ENCODE data around the gene PRR35. TPM values are rescaled to one million over a fixed set of nuclear protein-coding genes. Genes with fewer than 3 reads are reported as not detected.

Gene PRR35
- total and polyA plus RNA-seq, 7 donors: not detected

- Histone ChIP-seq H3K9me3 (no peaks in the 10 kb centered on the region), H3K36me3 (ENCODE audit: insufficient read depth in 1 of 2, low read depth in 1 of 2) (peaks cover 0 to 4% of the 10 kb centered on the region in 2 donors), H3K4me1 (peaks cover 68% of the 10 kb centered on the region), H3K4me3 (peak overlapping the region; percentile 96), H3K27ac (peak overlapping the region; percentile 95), H3K27me3 (ENCODE audit: insufficient read depth in 3 of 3, low read length in 2 of 3) (no peaks in the 10 kb centered on the region)
- peak; percentile 4 for TF ChIP-seq CTCF (IDR thresholded peaks at IDR 0.05)
- intact Hi-C loops (cut with DNase I): loop anchor here (5.0 kb wide), 2 partner anchors 37 to 42 kb away; partner anchors contain the start of gene WFIKKN1 (in 1 of the 2)
- ATAC-seq: no peak
- 0 to 1% (median 1%) methylated on average over 45 to 71 of the region's 71 CpGs for whole genome bisulfite sequencing, 3 donors
- peak; percentile 44 to 75 for DNase-seq
Observed at GRCh38 chr16:590188-590814, 30.1 kb downstream of the PRR35 start.

GRCh38 chr16:590815-591200 is 30.6 kb downstream of the PRR35 start:
- Histone ChIP-seq H3K9me3 (no peaks in the 10 kb centered on the region), H3K27ac (peak overlapping the region; percentile 95), H3K27me3 (ENCODE audit: insufficient read depth in 3 of 3, low read length in 2 of 3) (no peaks in the 10 kb centered on the region), H3K36me3 (ENCODE audit: insufficient read depth in 1 of 2, low read depth in 1 of 2) (peaks cover 0 to 4% of the 10 kb centered on the region in 2 donors), H3K4me1 (peaks cover 68% of the 10 kb centered on the region), H3K4me3 (peak overlapping the region; percentile 96)
- ATAC-seq (no peak), DNase-seq (no peak)
- 30 to 37% (median 32%) methylated on average over 10 of the region's 10 CpGs for WGBS, 3 donors
- intact Hi-C loops (cut with DNase I): loop anchor here (5.0 kb wide), 2 partner anchors 36 to 41 kb away; partner anchors contain the start of gene WFIKKN1 (in 1 of the 2)
- TF ChIP-seq CTCF (IDR thresholded peaks at IDR 0.05): no peak

- Histone ChIP-seq H3K9me3 (no peaks in the 10 kb centered on the region), H3K36me3 (ENCODE audit: insufficient read depth in 1 of 2, low read depth in 1 of 2) (peaks cover 0 to 4% of the 10 kb centered on the region in 2 donors), H3K27me3 (ENCODE audit: insufficient read depth in 3 of 3, low read length in 2 of 3) (no peaks in the 10 kb centered on the region), H3K4me1 (peaks cover 70% of the 10 kb centered on the region), H3K4me3 (peak overlapping the region; percentile 96), H3K27ac (peak overlapping the region; percentile 95)
- DNase-seq (no peak), ATAC-seq (no peak)
- intact Hi-C loops (cut with DNase I): loop anchor here (5.0 kb wide), 2 partner anchors 36 to 41 kb away; partner anchors contain the start of gene WFIKKN1 (in 1 of the 2)
- WGBS, 3 donors: 70 to 92% (median 77%) methylated on average over 8 of the region's 8 CpGs
- TF ChIP-seq CTCF (IDR thresholded peaks at IDR 0.05): no peak
Observed at GRCh38 chr16:591231-591630, 31.0 kb downstream of the PRR35 start.

- peaks cover 0 to 4% of the 10 kb centered on the region in 2 donors for H3K36me3 ChIP-seq (ENCODE audit: insufficient read depth in 1 of 2, low read depth in 1 of 2)
- ATAC-seq: no peak
- peak overlapping the region; percentile 96 for H3K4me3 ChIP-seq
- no peaks in the 10 kb centered on the region for H3K9me3 ChIP-seq
- peak overlapping the region; percentile 95 for H3K27ac ChIP-seq
- DNase-seq: no peak
- intact Hi-C loops (cut with DNase I): loop anchor here (5.0 kb wide), 2 partner anchors 35 to 40 kb away; partner anchors contain the start of gene WFIKKN1 (in 1 of the 2)
- TF ChIP-seq CTCF (IDR thresholded peaks at IDR 0.05): no peak
- WGBS, 3 donors: 61 to 81% (median 66%) methylated on average over 15 of the region's 15 CpGs
- H3K4me1 ChIP-seq: peaks cover 66% of the 10 kb centered on the region
- no peaks in the 10 kb centered on the region for H3K27me3 ChIP-seq (ENCODE audit: insufficient read depth in 3 of 3, low read length in 2 of 3)
Observed at GRCh38 chr16:591892-592517, 31.8 kb downstream of the PRR35 start.
